Hematopoietic multipotent progenitor cell treated with erythropoietin and hydrocortisone succinate and interleukin-3 and kit ligand, for 4 days (in vitro differentiated cells): Measurements from ENCODE around the gene TULP1.

ENCODE experiments used
- DNase-seq: peaks from one replicate; pipeline ENCODE4 v3.0.0-alpha.2; 2015

Gene TULP1

GRCh38 chr6:35496036-35496840 is 16.5 kb downstream of the TULP1 start:
- no peak for DNase-seq

- DNase-seq, result no peak
Observed at GRCh38 chr6:35495258-35496035, 17.2 kb downstream of the TULP1 start.

- DNase-seq, result no peak
Observed at GRCh38 chr6:35494161-35494563, 18.5 kb downstream of the TULP1 start.

DNA sequence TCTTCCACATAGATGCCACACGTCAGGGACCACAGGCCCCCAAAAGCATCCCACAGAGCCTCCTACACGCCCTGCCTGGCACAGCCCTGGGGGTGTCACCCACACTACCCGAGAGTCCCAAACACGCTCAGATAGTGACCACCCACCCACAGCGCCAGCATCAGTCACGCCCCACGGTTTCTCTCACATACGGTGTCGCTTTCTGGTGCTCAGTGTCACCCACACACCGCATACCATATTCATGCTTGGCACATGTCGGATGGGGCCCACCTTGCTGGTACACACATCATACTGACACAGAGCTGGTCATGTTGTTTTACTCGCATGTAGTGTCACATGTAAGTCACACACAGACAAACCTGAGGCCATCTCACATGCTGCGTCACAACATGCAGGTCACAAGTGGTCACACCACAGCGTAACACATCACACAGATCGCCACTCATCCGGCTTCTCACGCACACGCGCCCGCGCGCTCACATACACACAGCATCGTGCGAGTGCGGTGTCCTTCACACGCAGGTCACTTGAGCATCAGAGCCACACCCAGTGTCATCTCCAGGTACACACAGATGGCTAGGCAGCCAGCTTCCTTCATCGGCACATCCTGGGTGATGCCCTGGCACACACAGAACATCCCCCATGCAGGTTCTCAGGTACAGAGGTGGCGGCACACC is 19.3 kb downstream of the TULP1 start:
- DNase-seq, result no peak

GRCh38 chr6:35492974-35493284 is 19.8 kb downstream of the TULP1 start:
- no peak for DNase-seq

GRCh38 chr6:35492258-35492973 is 20.3 kb downstream of the TULP1 start:
- DNase-seq, result no peak

DNA sequence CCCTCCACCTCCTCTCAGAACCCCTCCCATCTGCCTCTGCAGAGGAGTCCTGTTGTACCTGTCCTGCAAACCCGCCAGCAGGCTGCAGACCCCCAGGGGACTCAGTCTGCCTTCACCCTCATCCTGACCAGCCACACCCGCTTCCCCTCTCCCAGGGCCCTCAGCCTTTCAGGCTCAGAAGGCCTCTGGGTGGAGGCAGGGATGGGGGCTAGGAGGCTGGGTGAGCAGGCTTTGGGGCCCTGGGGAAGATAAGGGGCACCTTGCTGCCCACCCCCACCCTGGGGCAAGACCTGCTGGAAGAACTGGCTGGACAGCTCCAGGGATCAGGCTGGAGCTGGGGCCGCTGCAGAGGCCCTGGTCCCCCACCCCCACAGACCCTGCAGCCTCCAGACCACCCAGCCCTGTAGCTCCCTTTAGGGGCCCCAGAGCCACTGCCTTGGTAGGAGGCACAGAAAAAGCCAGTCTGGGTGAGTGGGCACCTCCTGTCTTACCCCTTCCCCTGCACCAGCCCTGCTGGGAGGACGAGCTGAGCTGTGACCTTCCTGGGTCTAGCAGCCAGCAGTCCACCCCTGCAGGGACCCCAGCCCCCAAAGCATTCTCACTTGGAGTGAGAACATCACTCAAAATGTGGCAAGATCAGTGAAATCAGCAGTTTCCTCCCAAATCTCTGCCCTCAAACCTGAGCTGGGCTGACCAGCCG is 21.0 kb downstream of the TULP1 start:
- no peak for DNase-seq

- no peak for DNase-seq
Observed at GRCh38 chr6:35490821-35491557, 21.7 kb downstream of the TULP1 start.

- DNase-seq, result no peak
Observed at GRCh38 chr6:35489995-35490791, 22.5 kb downstream of the TULP1 start.

GRCh38 chr6:35489066-35489465 is 23.6 kb downstream of the TULP1 start:
- no peak for DNase-seq

GRCh38 chr6:35488517-35488862 is 24.2 kb downstream of the TULP1 start:
- DNase-seq, result no peak

DNA sequence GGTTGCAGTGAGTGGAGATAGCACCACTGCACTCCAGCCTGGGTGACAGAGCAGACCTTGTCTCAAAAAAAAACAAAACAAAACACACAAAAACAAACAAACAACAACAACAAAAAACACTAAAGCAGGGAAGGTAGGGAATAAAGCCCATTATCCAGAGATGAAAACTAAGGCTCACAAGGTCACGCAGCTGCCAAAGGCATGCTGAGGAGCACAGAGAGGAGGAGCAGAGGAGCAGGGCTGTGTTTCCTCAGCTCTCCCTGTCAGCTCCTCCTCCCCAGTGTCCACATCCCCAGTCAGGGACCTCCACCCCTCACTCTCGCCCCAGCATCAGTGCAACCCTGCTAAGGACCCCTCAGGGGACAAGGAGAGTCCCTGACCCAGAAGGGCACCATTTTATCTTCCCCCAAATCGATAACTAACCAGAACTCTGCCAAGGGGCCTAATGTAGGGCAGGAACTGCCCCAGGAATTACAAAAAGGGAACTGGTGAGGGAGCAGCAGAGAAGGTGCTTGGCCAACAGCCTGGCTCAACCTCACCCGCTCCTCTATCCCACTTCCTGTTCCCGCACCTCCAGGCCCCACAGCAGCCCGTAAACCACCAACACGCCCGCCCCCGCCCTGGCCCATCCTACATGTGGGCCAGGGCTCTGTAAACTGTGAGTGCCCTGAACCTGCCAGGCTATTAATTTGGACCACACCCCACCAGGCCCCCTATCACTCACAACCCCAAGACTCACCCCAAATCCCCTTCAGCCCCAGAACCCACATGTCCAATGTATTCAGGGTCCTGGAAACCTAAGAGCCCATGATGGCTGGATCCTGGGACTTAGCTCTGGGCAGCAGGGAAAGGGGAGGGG is 24.8 kb downstream of the TULP1 start:
- peak; percentile 83 for DNase-seq

- no peak for DNase-seq
Observed at GRCh38 chr6:35486005-35486925, 26.4 kb downstream of the TULP1 start.

- DNase-seq, result no peak
Observed at GRCh38 chr6:35485402-35485877, 27.3 kb downstream of the TULP1 start.

GRCh38 chr6:35484921-35485392 is 27.7 kb downstream of the TULP1 start:
- no peak for DNase-seq

- DNase-seq, result no peak
Observed at GRCh38 chr6:35483893-35484645, 28.6 kb downstream of the TULP1 start.

DNA sequence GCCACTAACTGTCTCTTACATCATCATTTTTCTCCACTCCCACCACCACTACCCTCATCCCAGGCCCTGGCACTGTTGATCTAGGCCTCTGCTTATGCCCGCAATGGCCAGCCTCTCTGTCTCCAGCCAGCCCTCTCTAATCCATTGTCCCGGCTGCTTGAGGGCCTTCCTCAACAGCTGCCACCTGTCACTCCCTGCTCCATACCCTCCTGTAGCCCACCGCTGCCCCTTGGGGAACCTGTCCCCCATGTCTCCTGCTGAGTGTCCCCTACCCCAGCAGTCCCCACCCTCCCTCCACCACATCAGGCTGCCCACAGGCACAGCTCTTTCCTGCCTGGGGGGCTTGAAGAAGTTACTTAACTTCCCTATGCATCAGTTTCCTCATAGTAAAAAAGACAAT is 29.2 kb downstream of the TULP1 start:
- no peak for DNase-seq

DNA sequence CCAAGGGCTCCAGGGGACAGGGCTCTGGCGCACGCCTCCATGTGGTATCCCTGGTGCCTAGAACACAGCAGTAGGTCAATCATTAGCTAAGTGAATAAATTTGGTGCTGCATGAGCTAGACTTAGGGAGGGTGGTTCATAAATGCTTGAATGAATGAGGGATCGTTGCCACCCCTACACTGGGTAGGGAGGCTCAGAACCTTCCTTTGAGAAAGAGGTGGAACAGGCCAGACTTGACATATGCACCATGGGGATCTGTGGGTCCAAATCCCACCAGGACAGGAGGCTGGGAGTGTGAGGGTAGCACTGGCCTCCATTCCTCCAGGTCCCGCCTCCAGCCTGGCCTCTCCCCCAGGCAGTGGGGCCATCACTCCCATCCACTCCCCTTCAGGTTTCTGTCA is 29.6 kb downstream of the TULP1 start:
- no peak for DNase-seq
